ENCODE results near the gene CNKSR3.

DNA sequence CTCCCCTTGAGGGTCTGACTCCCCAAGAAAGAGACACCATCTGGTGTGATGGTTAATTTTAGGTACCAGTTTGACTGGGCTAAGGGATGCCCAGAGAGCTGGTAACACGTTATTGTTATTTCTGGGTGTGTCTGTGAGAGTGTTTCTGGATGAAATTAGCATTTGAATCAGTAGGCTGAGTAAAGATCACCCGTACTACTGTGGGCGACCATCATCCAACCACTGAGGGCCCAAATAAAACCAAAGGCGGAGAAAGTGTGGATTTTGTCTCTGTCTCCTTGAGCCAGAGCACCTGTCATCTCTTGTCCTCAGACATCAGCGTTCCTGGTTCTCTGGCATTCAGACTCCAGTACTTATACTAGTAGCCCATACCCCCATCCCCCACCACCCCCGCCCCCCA, 7.9 kb upstream of the CNKSR3 start:
- TF ChIP-seq CTCF (IDR thresholded peaks at IDR 0.05; ENCODE audit: low read length) = no peak
- no peak for TF ChIP-seq EZH2 (IDR thresholded peaks at IDR 0.05; ENCODE audit: borderline replicate concordance, low read length)
